Heart left ventricle (tissue), 13 donors: ENCODE measurements around the gene MPV17L.
"Not testable (repeated sequence)": the region's sequence is repeated elsewhere in the genome, so short reads cannot be mapped to it uniquely, and the experiment has no call there.

Experiments used
- CTCF ChIP-seq, 12 donors: fragments of 200-600 bp; sonication (generic) in 4 of 12; IDR thresholded peaks; one replicate each; pipeline versions ENCODE4 v1.5.0 to v1.8.0; 2018 to 2022; ENCODE audit warnings: antibody characterized with exemption in 12 of 12, mild to moderate bottlenecking in 5 of 12
- POLR2A ChIP-seq, 2 donors: fragments of 450-650 bp; IDR thresholded peaks; one replicate each; pipeline ENCODE4 v1.6.1; 2017; ENCODE audit warnings: antibody characterized with exemption in 2 of 2, mild to moderate bottlenecking in 2 of 2, moderate library complexity in 2 of 2
- donor health status: ischemic (EF 13 %, LVEDD 7.1; RV severe dilation, severe dysfunction).
- donor health status: DM: no; HTN: yes; CAD: no.
- donor health status: DM: no; HTN: no; CAD: no.
- donor health status: ischemic (EF 25% LVEDD 6.9; RV normal size, moderate dysfunction).
- donor health status: ischemic (EF 25% LVEDD 5.7; RV mildly dilated, moderate dysfunction).
- donor health status: ischemic (EF 35%, LVEDD 5.7; RV mildly dilated, moderate dysfunction).
- donor health status: nonischemic (EF 11% LVEDD 7.7; RV severe dilation, severe dysfunction).
- donor health status: DM: yes; HTN: yes; CAD: no.
- donor health status: PGD.
- donor health status: ischemic (EF 29% LVEDD 5.4; RV normal size, mild dysfunction).
- donor health status: nonischemic (EF 23%, LVEDD 6.1; RV moderate dilation, normal function).

GRCh38 chr16:15407756-15408155 lies 12.2 kb downstream of the MPV17L start:
- not testable (repeated sequence) for TF ChIP-seq POLR2A, CTCF (IDR thresholded peaks at IDR 0.05)
